Spleen (tissue), 11 donors: Measurements from ENCODE around the gene KLHDC4. TPM values are rescaled to one million over a fixed set of nuclear protein-coding genes. Genes with fewer than 3 reads are reported as not detected.

Source experiments
- DNase-seq: peaks from one replicate; pipeline ENCODE4 v3.0.0-alpha.2; 2020
- H3K27ac ChIP-seq, 8 donors: fragments of 200-600 bp; sonication (generic) in 7 of 8; 1 replicate in 4 of 8; 2 replicates in 4 of 8; pipeline versions ENCODE4 v1.5.0 to v1.8.0; 2016 to 2021; ENCODE audit warnings: inconsistent platforms in 4 of 8, mild to moderate bottlenecking in 4 of 8, moderate library complexity in 1 of 8
- H3K27me3 ChIP-seq, 7 donors: fragments of 200-600 bp; sonication (generic) in 6 of 7; replicated peaks in 1 of 7; 1 replicate in 4 of 7; 2 replicates in 3 of 7; pipeline versions ENCODE4 v1.5.0 to v1.8.0; 2016 to 2021; ENCODE audit warnings: inconsistent platforms in 3 of 7, mild to moderate bottlenecking in 1 of 7
- H3K36me3 ChIP-seq, 6 donors: fragments of 200-600 bp; sonication (generic) in 5 of 6; 1 replicate in 4 of 6; 2 replicates in 2 of 6; pipeline versions ENCODE4 v1.5.0 to v1.8.0; 2016 to 2021; ENCODE audit warnings: inconsistent platforms in 2 of 6
- H3K4me1 ChIP-seq, 6 donors: fragments of 200-600 bp; sonication (generic) in 5 of 6; 1 replicate in 3 of 6; 2 replicates in 3 of 6; pipeline versions ENCODE4 v1.5.0 to v1.8.0; 2016 to 2021; ENCODE audit warnings: inconsistent platforms in 3 of 6
- H3K4me3 ChIP-seq, 8 donors: fragments of 200-600 bp; sonication (generic) in 7 of 8; 1 replicate in 4 of 8; 2 replicates in 4 of 8; pipeline versions ENCODE4 v1.5.0 to v1.8.0; 2016 to 2021; ENCODE audit warnings: inconsistent platforms in 4 of 8, mild to moderate bottlenecking in 4 of 8, moderate library complexity in 2 of 8
- H3K9me3 ChIP-seq, 8 donors: fragments of 200-600 bp; sonication (generic) in 7 of 8; 1 replicate in 4 of 8; 2 replicates in 4 of 8; pipeline versions ENCODE4 v1.5.0 to v1.8.0; 2016 to 2021; ENCODE audit warnings: inconsistent platforms in 4 of 8
- POLR2A ChIP-seq, 3 donors: fragments of 450-650 bp; IDR thresholded peaks; one replicate each; pipeline ENCODE4 v1.5.1; 2017; ENCODE audit warnings: antibody characterized with exemption in 3 of 3, mild to moderate bottlenecking in 1 of 3
- POLR2AphosphoS5 ChIP-seq, 3 donors: sonication (generic); formaldehyde crosslinking; IDR thresholded peaks; one replicate each; pipeline ENCODE4 v1.5.1; 2017; ENCODE audit warnings: antibody characterized with exemption in 3 of 3
- WGBS, 5 donors: extraction: QIAGEN DNeasy Blood & Tissue Kit in 3 of 5; methylation state at CpG; one replicate each; pipeline versions ENCODE4 v1.1.5 to v1.1.7; 2013 to 2018; 5-methylcytosine and 5-hydroxymethylcytosine counted together
- intact Hi-C: fragments of 100-400 bp; cut with DNase I; formaldehyde crosslinking; loops from one replicate; pipeline ENCODE4 v1.15.0; 2023; ENCODE audit warnings: low total_unique reads
- polyA plus RNA-seq, 3 donors: library from polyadenylated mRNA; stranded (reverse); fragments of 200-250 nt; gene quantifications; one replicate each; pipeline ENCODE4 v1.2.1, GENCODE V29; 2013
- total RNA-seq, 7 donors: library from RNA; depleted of rRNA in 3 of 7; stranded (reverse); fragments of >200 nt in 3 of 7; fragmentation: NEBNext Ultra II Directional in 4 of 7; extraction: Animal tissue kit (Norgen Biotek cat#: 25700) in 4 of 7; gene quantifications; one replicate each; pipeline versions ENCODE4 v1.1.0 to v1.2.1, GENCODE V29; 2016 to 2021
- TF ChIP-seq, protein P1 (sequence below), 11 experiments: fragments of 200-600 bp in 7 of 11; fragments of 450-650 bp in 4 of 11; sonication (generic) in 4 of 11; IDR thresholded peaks in 8 of 11; conservative IDR thresholded peaks in 3 of 11; 1 replicate in 7 of 11; 2 replicates in 4 of 11; pipeline versions ENCODE4 v1.4.0 to v1.8.0; 2016 to 2021; ENCODE audit warnings: antibody characterized with exemption in 11 of 11, inconsistent platforms in 4 of 11, mild to moderate bottlenecking in 1 of 11
- donor health status: healthy with polysubstance abuse.
- donor health status: DM: no; HTN: no; CAD: no; lungs with moderate emphysema.
- donor health status: DM: no; HTN: no; CAD: no.
- donor health status: Bipolar disorder and iron deficiency.
- donor health status: healthy.
- donor health status: DM: no; HTN: no; CAD: no.
- donor health status: DM: yes; HTN: yes; CAD: no.

KLHDC4 gene
- total and polyA plus RNA-seq, 10 donors, result 30.2 to 91.7 (median 56.7) TPM

GRCh38 chr16:87762620-87763019, 3.2 kb downstream of the KLHDC4 start:
- H3K27ac ChIP-seq, result peak overlapping the region in 1 of 8 donors; percentile 36
- intact Hi-C loops, result loop anchor here (10.0 kb wide), 2 partner anchors 178 to 378 kb away; partner anchors contain the start of gene FBXO31
- 85 to 95% (median 91%) methylated on average over 9 of the region's 9 CpGs for WGBS, 5 donors
- no peak for DNase-seq
- H3K4me3 ChIP-seq, result no peak overlapping the region
- H3K9me3 ChIP-seq, result no peaks in the 10 kb centered on the region
- no peaks in the 10 kb centered on the region for H3K27me3 ChIP-seq
- TF ChIP-seq POLR2AphosphoS5 (IDR thresholded peaks at IDR 0.05) (no peak), POLR2A (IDR thresholded peaks at IDR 0.05) (no peak)
- TF ChIP-seq, protein P1, sequence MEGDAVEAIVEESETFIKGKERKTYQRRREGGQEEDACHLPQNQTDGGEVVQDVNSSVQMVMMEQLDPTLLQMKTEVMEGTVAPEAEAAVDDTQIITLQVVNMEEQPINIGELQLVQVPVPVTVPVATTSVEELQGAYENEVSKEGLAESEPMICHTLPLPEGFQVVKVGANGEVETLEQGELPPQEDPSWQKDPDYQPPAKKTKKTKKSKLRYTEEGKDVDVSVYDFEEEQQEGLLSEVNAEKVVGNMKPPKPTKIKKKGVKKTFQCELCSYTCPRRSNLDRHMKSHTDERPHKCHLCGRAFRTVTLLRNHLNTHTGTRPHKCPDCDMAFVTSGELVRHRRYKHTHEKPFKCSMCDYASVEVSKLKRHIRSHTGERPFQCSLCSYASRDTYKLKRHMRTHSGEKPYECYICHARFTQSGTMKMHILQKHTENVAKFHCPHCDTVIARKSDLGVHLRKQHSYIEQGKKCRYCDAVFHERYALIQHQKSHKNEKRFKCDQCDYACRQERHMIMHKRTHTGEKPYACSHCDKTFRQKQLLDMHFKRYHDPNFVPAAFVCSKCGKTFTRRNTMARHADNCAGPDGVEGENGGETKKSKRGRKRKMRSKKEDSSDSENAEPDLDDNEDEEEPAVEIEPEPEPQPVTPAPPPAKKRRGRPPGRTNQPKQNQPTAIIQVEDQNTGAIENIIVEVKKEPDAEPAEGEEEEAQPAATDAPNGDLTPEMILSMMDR (IDR thresholded peaks at IDR 0.05 in 8 of 11, conservative IDR thresholded peaks at IDR 0.05 in 3 of 11), result no peak
- peaks cover 14 to 57% (median 49%) of the 10 kb centered on the region in 6 donors for H3K4me1 ChIP-seq
- peaks cover 0 to 67% (median 51%) of the 10 kb centered on the region in 6 donors for H3K36me3 ChIP-seq

DNA sequence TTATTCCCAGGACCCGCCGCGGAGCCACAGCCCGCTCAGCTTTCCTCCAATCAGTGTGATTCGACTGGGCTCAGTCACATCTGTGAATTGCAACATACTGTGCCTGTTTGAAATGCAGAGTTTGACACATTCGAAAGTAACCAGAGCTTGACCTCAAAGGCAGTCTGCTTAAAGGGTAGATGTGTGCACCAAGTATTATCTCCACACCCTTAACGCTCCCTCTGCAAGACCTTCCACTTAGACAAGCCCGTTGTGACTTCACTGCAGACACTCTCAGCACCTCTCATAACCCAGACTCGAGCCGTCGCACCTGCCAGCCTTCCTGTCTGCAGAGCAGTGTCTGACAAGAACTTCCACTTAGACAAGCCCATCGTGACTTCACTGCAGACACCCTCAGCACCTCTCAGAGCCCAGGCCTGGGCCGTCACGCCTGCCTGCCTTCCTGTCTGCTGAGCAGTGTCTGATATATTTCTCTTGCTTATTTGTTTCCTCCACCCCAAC, 3.7 kb downstream of the KLHDC4 start:
- H3K9me3 ChIP-seq, result no peaks in the 10 kb centered on the region
- H3K27me3 ChIP-seq, result no peaks in the 10 kb centered on the region
- H3K36me3 ChIP-seq, result peaks cover 0 to 72% (median 56%) of the 10 kb centered on the region in 6 donors
- H3K4me1 ChIP-seq, result peaks cover 14 to 57% (median 49%) of the 10 kb centered on the region in 6 donors
- 78 to 81% (median 80%) methylated on average over 14 of the region's 14 CpGs for WGBS, 5 donors
- H3K4me3 ChIP-seq, result no peak overlapping the region
- DNase-seq, result no peak
- TF ChIP-seq POLR2AphosphoS5 (IDR thresholded peaks at IDR 0.05) (no peak), POLR2A (IDR thresholded peaks at IDR 0.05) (no peak)
- TF ChIP-seq, protein P1 (IDR thresholded peaks at IDR 0.05 in 8 of 11, conservative IDR thresholded peaks at IDR 0.05 in 3 of 11), result no peak
- intact Hi-C loops, result loop anchor here (10.0 kb wide), 2 partner anchors 177 to 377 kb away; partner anchors contain the start of gene FBXO31
- H3K27ac ChIP-seq, result peak overlapping the region in 1 of 8 donors; percentile 36

GRCh38 chr16:87761060-87761459, 4.7 kb downstream of the KLHDC4 start:
- H3K36me3 ChIP-seq, result peaks cover 0 to 82% (median 66%) of the 10 kb centered on the region in 6 donors
- no peak for DNase-seq
- intact Hi-C loops, result loop anchor here (10.0 kb wide), 2 partner anchors 176 to 376 kb away; partner anchors contain the start of gene FBXO31
- H3K27ac ChIP-seq, result no peak overlapping the region
- H3K4me1 ChIP-seq, result peaks cover 14 to 48% (median 40%) of the 10 kb centered on the region in 6 donors
- H3K9me3 ChIP-seq, result no peaks in the 10 kb centered on the region
- TF ChIP-seq, protein P1 (IDR thresholded peaks at IDR 0.05 in 8 of 11, conservative IDR thresholded peaks at IDR 0.05 in 3 of 11), result no peak
- TF ChIP-seq POLR2A (IDR thresholded peaks at IDR 0.05), result no peak
- no peak overlapping the region for H3K4me3 ChIP-seq
- no peaks in the 10 kb centered on the region for H3K27me3 ChIP-seq
- 92 to 95% (median 94%) methylated on average over 8 of the region's 8 CpGs for WGBS, 5 donors

DNA sequence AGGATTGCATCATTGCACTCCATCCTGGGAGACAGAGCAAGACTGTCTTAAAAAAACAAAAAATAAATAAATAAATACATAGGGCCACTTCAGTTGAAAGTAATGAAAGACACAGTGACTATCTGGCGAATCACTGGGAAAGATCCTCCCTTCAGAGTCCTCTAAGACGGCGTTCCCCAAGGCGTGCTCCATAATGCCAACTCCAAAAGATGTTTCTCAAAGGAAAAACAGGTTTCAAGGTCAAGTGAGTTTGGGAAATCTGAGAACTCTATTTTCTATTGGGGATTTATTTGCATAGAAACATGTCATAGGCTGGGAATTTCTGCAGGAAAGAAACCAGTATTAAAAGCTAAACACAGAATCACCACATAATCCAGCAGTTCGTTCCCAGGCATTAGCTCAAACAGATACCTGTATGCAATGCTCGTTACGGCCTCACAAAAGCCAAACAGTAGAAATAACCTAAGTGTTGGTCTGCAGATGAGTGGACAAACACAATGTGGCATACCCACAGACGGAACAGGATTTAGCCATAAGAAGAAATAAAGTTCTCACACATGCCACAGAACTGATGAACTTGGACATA, 7.9 kb downstream of the KLHDC4 start:
- 94 to 97% (median 96%) methylated on average over 8 of the region's 8 CpGs for WGBS, 5 donors
- peaks cover 0 to 100% (median 88%) of the 10 kb centered on the region in 6 donors for H3K36me3 ChIP-seq
- intact Hi-C loops, result no loop called here

More for the DNA sequence above, 7.9 kb downstream of the KLHDC4 start:
- H3K4me1 ChIP-seq, result peaks cover 0 to 41% (median 22%) of the 10 kb centered on the region in 6 donors
- TF ChIP-seq, protein P1 (IDR thresholded peaks at IDR 0.05 in 8 of 11, conservative IDR thresholded peaks at IDR 0.05 in 3 of 11), result no peak
- TF ChIP-seq POLR2A (IDR thresholded peaks at IDR 0.05) (no peak), POLR2AphosphoS5 (IDR thresholded peaks at IDR 0.05) (no peak)
- no peaks in the 10 kb centered on the region for H3K9me3 ChIP-seq
- H3K27ac ChIP-seq, result no peak overlapping the region
- DNase-seq, result no peak
- no peaks in the 10 kb centered on the region for H3K27me3 ChIP-seq
- H3K4me3 ChIP-seq, result no peak overlapping the region
